HG03097 (cell line): ENCODE results near the gene ANKRD35.

Source experiments
- ATAC-seq: cut with Tn5 transposase; IDR thresholded peaks from one replicate; pipeline ENCODE4 v1.9.1; 2021; ENCODE audit not compliant: unreplicated experiment, low FRiP score

Gene ANKRD35

DNA sequence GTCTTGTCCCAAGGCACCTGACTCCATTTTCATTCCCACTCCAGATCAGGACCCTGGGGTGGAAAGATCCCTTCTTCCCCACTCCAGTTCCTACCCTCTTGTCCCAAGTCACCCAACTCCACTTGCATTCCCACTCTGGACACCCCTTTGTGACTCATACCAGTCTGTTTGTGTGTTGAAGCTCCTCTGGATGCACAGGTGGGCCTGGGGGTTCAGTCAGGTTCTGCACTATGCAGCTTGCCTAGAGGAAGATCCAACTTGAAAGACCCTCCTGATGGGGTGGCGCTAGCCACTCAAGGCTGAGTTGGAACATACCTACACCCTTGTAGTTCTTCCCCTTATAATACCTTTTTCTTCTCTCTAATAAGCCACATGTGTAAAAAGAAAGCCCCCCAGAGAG lies 9.8 kb upstream of the ANKRD35 start:
- no peak for ATAC-seq

DNA sequence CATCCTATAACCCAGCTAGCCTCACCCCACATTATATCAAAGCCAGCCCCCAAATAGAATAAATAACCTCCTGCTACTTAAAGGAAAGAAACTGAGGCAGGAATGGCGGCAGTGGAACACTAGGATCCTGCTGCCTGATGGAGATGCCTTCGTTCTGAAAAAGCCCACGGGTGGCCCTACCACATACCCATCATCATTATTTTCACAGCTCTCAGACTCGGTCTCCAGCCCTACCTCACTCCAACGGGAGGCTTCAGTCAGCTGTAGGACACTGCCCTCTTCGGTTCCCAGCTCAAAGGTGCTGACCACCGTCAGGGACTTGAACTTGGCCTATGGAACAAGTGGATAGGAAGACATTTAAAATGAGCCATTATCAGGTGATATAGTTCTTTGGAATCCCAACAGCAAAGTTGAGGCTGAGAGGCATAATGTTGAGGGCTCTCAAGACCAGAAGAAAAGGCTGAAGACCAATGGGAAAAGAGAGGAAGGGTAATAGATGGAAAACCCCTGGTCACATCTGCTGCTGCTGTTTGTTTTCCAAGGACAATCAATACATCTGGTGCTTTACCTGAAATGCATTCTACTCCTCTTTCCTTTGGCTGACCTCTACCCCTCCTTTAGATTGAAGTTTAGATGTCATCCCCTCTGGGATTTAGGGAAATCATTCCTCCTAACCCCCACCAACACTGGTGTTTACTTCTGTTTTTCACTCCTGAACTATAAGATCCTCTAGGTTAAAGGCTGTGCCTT lies 7.8 kb upstream of the ANKRD35 start:
- ATAC-seq: no peak

DNA sequence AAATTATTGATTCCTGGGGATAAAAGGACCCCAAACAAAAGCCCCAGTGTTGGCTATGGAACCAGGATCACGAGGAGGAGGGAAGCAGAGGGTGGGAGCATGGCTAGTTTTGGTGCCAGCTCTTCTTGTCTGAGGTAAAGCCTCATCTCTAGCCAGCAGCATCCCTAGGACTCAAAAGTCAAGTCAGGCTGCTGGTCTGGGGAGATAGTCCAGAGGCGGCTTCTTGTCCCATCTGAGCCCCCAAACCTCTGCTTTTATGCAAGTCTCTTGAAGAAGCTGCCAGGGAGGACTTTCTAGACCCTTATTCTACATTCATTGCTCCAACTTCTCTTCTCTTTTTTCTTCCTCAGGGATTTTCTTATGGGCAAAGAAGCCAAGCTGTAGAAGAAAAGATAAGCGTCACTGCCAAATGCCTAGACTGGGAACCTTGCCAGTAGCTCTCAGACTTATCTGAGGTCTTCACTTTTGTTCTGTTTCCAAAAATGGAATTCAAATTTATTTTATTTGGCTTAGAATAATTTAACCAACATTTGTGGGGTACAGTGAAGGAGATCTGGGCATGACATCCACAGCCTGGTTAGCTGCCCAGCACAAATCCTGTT lies 6.9 kb upstream of the ANKRD35 start:
- no peak for ATAC-seq

DNA sequence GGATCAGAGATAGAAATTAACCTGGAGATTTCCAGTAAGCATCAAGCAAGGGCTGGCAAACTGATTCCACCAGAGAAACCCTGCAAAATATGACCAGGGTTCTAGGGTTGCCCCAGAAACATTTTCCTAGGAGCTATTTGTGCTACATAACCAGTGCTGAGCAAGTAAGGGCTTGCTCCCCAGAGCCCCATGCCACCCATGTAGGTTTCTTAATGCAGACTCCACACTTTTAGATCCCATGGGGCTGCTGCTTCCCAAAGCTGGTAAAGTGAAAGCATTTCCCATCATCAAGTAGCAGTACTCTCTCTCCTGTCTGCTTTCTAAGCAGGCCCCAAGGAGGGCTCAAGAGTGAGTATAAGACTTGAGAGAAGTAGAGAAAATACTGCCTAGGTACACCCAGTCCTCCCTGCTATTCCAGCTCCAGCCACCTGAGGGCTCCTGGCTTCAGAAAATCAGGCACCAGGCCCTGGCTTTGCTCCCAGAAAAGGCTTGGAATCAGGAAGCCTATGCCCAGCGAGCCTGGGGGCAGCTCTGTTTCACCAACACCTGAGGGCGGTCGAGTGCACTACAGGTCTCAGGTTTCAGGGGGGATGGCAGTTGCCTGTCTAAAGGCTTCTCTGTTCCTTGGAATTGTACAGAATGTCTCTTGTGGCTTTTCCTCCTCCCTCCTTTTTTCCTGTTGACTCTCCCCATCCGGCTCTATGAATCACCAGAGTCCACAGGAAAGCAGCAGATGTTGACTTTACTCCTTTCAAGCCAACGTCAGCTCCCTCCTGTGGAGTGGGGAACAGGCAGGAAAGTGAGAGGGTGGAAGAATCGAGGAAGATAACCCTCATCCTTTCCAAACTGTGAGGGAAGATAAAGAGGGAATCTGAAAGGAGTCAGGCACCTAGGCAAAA lies 6.2 kb upstream of the ANKRD35 start:
- no peak for ATAC-seq

DNA sequence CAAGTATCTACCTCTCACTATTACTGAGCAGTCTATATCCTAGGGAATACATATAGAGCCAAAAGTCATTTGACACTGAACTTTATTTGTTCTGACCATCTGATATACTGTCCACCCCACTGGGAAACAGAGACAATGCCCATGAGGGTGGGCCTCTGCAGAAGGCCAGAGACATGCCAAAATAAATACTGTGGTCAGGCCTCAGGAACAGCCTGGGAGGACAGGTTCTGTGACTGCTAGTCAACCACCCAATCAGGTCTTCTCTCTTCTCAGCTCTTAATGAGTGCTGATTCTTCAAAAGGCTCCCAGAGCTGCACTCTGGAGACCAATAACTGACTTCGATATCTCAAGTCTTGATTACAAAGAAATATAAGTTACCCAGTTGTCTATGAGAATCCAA lies 5.5 kb upstream of the ANKRD35 start:
- ATAC-seq: no peak

DNA sequence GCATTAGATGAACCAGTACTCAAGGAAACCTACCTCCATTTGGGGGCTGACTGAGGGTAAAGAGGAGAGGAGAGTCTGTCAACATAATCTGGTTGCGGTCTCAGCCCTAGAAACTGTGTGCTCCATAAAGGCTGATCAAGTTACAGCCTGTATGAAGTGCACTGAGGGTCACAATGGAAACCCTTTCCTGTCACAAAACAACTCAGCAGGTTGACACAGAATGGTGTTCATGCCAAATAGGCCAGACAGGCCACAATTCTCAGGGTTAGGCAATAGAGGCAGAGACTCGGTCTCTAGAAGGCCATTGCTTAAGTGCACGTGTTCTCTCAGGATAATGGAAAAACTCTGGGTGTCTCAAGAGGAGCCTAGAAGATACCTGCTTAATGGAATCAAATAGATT lies 4.1 kb upstream of the ANKRD35 start:
- ATAC-seq: no peak

DNA sequence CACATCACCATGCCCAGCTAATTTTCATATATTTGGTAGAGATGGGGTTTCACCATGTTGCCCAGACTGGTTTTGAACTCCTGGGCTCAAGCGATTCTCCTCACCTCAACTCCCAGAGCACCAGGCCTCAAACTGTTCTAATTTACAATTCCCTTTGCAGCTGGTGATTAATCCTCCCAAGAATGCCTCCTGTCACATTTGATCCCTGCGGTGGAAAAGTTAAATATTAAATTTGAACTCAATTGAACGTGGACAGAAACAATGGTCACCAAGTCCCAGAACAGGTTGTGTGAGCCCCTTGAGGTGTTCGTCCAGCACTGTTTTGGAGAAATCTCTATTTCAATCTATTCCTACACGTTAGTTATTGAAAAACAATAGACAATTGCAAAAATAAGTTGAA lies 2.0 kb upstream of the ANKRD35 start:
- ATAC-seq: no peak

DNA sequence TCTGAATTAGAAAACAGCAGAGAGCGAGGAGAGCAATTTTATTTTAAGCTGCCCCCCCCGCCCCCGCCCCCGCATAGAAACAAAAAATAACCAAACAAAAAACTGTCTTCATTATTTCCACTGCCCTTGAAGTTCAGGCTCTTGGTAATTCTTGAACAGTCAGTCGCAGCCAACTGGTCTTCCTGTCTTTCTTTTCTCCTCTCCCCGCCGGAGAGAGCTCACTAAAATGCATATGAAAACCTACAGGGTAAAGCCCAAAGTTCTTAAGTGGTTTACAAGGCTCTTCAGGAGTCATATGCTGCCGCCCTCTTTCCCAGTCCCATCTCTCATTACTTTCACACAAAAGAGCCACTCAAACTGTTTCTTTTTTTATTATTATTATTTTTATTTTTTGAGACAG lies 1.1 kb upstream of the ANKRD35 start:
- ATAC-seq: no peak

DNA sequence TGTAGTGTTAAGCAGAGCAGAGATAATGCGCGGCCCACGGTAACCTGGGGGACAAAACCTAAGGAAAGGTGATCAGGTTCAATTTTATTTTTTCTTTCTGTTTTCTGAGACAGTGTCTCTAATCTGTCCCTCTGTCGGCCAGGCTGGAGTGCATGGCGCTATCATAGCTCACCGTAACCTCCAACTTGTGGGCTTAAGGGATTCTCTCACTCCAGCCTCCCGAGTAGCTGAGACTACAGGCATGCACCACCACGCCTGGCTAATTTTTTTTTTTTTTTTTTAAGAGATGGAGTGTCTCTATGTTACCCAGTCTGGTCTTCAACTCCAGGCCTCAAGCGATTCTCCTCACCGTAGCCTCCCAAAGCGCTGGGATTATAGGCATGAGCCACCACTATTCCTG lies 724 bp upstream of the ANKRD35 start:
- ATAC-seq: no peak

DNA sequence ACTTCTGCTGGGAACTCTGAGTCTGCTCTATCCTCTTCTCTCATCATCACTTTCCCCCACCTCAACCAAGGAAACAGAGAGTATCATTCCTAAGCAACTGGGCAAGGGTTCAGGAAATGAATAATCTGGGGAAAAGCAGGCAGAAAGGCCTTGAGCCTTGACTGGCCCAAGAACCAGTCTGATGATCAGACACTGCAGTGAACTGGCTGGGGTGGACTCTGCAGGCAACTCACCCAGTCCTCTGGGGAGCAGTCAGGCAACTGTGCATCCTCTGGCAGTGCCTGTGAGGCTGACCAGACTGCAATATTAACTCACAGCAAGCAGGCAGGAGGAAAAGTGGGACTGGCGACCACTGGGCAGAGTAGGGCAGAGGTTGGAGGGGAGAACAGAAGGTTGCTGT lies 991 bp downstream of the ANKRD35 start:
- ATAC-seq: no peak

DNA sequence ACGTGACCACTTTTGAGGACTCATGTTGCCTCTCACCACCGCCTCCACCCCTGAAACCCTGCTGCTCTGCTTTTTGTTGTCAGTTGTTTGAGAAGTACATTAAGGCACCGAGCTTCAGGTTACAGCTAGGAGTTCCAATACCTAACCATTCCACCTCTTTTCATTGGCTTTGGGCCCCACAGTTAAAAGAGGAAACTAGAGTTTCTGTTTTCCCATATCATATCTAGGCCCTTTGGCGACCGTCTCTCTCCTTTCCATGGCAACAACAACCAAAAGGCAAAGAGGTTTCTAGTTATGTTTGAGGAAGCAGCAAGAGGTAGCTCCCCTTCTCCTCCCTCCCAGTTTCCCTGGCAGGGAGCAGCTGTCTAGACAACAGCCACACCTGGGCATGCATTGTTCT lies 5.9 kb downstream of the ANKRD35 start:
- ATAC-seq: no peak

DNA sequence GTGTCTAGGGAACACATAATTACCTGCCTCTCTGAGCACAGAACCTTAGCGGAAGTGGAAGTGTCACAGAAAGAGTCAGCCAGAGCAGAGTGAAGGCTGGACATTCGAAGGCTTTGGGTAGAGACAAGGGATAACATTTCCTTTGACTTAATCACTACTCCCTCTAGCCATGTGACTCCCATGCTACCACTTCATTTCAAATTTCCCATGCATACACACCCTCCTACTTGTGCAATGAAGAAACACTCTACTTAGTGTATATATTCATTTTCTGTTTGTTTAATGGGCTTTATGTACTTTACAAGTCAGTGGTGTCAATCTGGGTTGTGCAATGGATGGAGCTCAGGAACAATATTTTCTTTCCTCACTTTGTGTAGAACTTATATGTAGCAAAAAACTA lies 6.9 kb downstream of the ANKRD35 start:
- no peak for ATAC-seq

DNA sequence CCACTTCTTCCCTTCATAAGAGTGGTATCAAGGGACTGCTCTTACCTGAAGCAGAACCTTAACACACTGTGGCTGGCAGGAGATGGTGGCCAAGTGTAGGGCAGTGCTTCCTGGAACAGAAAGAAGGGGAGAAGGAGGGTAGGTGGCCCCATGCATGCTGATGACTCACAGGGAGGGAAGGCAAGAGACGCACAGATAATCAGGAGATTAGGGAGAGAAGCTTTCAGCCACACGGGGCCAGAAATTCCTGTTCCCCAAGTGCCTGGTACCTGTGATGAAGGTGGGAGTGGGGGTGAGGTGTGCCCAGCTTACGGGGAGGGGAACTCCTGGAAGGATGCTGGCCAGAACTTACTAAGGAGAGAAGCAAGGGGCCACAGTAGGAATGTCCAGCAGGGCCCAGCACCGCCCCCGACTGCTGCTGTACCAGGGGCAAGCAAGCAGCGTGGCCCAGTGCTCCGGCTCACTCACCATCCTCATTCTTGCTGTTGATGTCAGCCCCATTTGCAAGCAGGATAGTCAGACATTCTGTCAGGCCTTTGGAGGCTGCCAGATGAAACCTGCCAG lies 7.7 kb downstream of the ANKRD35 start:
- ATAC-seq: no peak

DNA sequence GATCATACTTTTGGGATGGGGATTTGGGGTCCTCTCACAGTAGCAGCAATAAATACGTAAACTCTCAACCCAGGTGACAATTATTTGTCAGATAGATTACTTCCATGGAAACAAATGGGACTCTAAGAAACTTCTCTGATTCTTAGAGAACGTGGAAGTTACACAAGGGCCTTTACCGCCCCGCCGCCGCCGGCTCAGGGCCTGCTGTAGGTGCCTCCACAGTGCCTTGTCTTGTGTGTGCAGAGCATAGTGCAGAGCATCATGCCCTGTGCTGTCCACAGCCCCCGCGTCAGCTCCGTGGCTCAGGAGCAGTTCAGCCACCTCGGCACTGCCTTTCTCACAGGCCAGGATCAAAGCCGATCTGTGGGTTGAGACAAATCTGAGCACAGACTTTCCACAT lies 11.0 kb downstream of the ANKRD35 start:
- no peak for ATAC-seq

DNA sequence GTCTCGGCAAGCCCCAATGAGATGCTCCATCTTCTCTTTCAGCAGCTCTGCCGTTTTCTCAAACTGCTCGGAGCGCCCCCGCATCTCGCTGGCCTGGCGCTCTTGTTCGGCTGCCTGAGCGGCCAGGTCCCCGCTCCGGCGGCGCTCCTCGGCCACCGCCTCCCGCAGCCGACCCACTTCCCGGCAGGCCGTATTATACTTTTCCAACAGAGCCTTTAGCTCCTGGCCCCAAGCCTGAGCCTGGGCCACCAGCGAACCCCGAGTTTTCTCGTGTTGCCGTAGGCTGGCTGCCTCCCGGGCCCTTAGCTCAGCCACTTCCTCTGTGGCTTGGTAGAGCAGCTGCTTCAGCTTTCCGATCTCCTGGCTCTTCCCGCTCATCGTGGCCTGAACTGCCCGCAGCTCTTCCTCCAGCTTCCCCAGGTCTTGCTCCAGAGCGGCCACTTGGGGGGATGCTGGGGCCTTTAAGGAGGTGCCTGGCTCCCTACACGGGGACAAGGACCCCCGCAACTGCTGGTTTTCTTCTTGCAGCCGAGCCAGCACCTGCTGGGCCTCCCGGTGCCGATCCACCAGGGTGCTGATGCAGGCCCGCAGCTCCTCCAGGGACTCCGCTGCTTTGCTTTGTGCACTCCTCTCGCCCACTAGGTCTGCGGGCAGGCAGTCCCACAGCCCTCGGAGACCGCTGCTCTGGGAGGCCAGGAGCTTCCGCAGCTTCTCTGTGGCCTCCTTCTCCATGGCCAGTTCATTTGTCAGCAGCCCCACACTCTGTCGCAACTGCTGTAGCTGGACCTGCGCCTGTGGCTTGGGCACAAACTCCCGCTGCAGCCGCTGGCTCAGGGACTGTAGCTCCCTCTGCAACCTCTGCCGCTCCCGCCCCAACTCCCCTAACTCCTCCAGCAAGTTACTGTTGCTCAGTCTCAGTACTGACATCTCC lies 13.4 kb downstream of the ANKRD35 start:
- no peak for ATAC-seq

DNA sequence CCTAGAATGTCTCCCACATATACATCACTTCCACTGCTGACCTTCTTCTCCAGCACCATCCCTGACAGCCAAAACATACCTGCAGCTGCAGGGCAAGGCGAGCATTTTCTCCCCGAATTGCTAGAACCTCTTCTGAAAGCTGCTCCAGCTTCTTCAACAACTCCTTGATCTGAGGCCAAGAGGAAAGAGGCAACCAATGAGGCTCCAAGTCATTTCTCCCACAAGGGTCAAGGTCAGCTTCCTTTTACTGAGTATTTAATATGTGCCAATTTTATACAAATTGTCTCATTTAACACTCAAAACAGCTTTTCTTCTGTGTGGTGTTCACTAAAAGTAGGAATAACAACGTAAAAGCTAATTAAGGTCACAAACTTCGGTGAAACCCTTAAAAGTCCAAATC lies 17.4 kb downstream of the ANKRD35 start:
- no peak for ATAC-seq

DNA sequence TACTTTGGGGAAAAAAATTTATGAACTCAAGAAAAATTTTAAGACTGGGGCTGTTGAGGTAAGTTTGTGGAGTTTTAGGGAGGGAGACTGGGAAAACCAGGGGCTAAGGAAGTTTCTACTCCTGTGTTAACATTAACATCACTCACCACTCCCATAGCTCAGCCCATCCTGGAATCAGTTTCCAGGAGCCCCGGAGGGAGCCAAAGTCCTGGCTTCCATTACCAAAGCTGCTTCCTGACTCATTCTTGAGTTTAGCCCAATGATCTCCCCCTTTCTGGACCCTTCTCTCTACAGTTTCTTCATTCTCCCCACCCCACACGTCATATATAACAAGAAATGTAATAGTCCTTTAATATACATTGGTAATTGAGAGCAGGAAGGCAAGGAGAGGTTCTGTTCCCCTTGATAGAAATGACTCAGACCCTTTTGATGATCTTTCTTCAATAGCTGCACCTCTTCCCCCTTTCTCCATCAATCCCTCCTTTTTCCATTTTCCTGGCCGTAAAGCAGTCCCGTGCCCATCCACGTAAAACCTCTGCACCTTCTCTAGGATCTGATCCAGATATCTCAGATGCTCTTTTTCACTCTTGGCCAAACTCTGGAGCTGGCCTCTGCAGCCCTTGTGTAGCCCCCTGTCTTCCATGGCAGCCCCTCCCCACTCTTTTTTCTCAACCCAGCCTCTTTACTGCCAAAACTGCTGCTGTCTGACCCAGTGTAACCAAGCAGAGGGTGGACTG lies 22.2 kb downstream of the ANKRD35 start:
- ATAC-seq: no peak

DNA sequence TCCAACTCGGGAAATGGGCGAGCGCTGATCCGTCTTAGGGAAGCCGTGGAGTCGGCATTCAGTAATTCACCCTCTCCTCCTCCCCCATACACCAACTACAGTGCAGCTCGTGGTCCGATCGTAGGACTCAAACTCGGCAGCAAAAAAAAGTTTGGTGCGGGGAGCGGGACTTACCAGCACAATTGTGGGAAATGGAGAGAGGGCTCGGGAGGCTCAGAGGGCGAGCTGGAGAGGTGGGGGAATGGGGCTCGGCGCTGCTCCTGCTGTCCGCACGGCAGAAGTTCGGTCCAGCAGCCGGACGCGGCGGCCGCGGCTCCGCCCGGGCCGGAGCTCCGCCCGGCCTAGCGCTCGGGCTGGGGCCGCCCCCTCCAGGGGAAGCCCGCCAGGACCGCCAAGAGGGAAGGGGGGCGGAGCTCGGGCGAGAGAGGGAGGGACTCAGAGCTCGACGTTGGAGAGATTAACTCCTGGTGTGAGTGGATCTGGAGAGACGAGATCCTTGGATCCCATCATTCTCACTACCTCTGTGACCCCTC lies 26.1 kb downstream of the ANKRD35 start:
- ATAC-seq: peak; percentile 61

DNA sequence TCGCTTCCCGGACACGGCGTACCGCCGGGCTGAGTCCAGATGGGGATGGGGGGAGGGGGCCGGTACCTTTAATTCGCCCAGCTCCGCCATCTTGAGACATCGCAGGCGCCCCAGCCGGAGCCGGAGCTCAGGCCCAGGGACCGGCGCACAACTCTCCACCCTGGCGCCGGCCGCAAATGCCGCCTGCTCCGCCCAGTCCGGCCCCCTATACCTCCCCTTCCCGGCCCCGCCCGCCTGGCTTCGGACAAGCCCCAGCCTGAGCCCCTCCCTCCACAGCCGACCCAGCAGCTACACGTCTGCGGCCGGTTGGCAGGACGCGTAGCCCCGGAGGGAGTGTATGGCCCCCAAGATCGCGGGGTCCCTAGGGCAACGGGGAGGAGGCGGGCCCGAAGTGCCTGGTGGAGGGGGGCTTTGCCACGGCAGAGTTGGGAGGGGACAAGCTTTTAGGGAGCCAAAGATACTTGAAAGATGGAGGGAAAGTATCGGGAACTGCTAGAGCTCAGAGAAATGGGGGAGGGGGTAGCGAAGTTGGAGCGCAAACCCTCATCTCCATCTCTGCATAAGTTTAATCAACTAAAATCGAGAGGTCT lies 26.7 kb downstream of the ANKRD35 start, which contains the start of gene PIAS3:
Gene PIAS3, minus strand, starts transcription at position 181 of the 590 bp plus-strand sequence. Its CDS starts 91 bp downstream, at position 90.
- peak; percentile 82 for ATAC-seq
